Caco-2 (cell line): ENCODE data around the gene ADGRL3. TPM values are rescaled to one million over a fixed set of nuclear protein-coding genes. Genes with fewer than 3 reads are reported as not detected.

Experiments used
- BruUV-seq: library from RNA; stranded (reverse); fragments of 400-500 nt; replicated peaks from 2 replicates; lab custom pipeline; 2021; lab: Mats Ljungman, UMichigan
- CTCF ChIA-PET: fragments of 300-600 bp; sonication (Branson Sonifier 250); formaldehyde crosslinking; loops from one replicate; lab custom pipeline; 2022; ENCODE audit warnings: antibody characterized with exemption; lab: Charles Lee
- POLR2A ChIA-PET: fragments of 300-600 bp; sonication (Branson Sonifier 250); formaldehyde crosslinking; loops from one replicate; lab custom pipeline; 2022; ENCODE audit warnings: antibody characterized with exemption; lab: Charles Lee
- DNase-seq, 2 experiments: peaks; one replicate each; pipeline versions ENCODE4 v3.0.0 to v3.0.0-alpha.2; 2020 to 2022
- H3K27me3 ChIP-seq: replicated peaks from 2 replicates; pipeline ENCODE4 v1.6.0; 2011; ENCODE audit warnings: low read length; ENCODE audit not compliant: control insufficient read depth, insufficient read depth
- H3K36me3 ChIP-seq: 2 replicates; pipeline ENCODE4 v1.5.1; 2011; ENCODE audit warnings: low read length; ENCODE audit not compliant: control insufficient read depth, insufficient read depth
- H3K4me1 ChIP-seq: fragments of 250-450 bp; sonication (Bioruptor Pico); 2 replicates; pipeline ENCODE4 v1.5.1; 2020; ENCODE audit warnings: mild to moderate bottlenecking
- H3K4me3 ChIP-seq: 2 replicates; pipeline ENCODE4 v1.5.1; 2011; ENCODE audit warnings: low read depth, mild to moderate bottlenecking, control low read depth, low read length
- H3K9me3 ChIP-seq: fragments of 250-450 bp; sonication (Bioruptor Pico); 2 replicates; pipeline ENCODE4 v1.5.1; 2020; ENCODE audit warnings: mild to moderate bottlenecking, moderate library complexity
- H3K27ac Mint-ChIP-seq: one replicate; pipeline ENCODE4 v1.8.0; 2022; ENCODE audit warnings: mixed read lengths; ENCODE audit not compliant: unreplicated experiment
- H3K27me3 Mint-ChIP-seq: one replicate; pipeline ENCODE4 v1.8.0; 2022; ENCODE audit warnings: mixed read lengths; ENCODE audit not compliant: insufficient read depth, unreplicated experiment
- H3K36me3 Mint-ChIP-seq: one replicate; pipeline ENCODE4 v1.8.0; 2022; ENCODE audit warnings: mild to moderate bottlenecking, mixed read lengths; ENCODE audit not compliant: insufficient read depth, unreplicated experiment
- H3K4me1 Mint-ChIP-seq: one replicate; pipeline ENCODE4 v1.8.0; 2022; ENCODE audit warnings: low read depth, mixed read lengths; ENCODE audit not compliant: unreplicated experiment
- H3K4me3 Mint-ChIP-seq: one replicate; pipeline ENCODE4 v1.8.0; 2022; ENCODE audit warnings: mild to moderate bottlenecking, moderate library complexity, mixed read lengths; ENCODE audit not compliant: unreplicated experiment
- H3K9me3 Mint-ChIP-seq: one replicate; pipeline ENCODE4 v1.8.0; 2022; ENCODE audit warnings: mixed read lengths; ENCODE audit not compliant: unreplicated experiment
- CTCF ChIP-seq, 2 experiments: fragments of 200-600 bp in 1 of 2; IDR thresholded peaks; 1 replicate in 1 of 2; 2 replicates in 1 of 2; pipeline versions ENCODE4 v1.5.1 to v1.8.0; 2011 to 2022; ENCODE audit warnings: antibody characterized with exemption in 1 of 2, control low read depth in 1 of 2, inconsistent platforms in 1 of 2, low read depth in 1 of 2, low read length in 1 of 2, mild to moderate bottlenecking in 1 of 2, moderate library complexity in 1 of 2; ENCODE audit not compliant: insufficient read depth in 1 of 2, severe bottlenecking in 1 of 2, unreplicated experiment in 1 of 2
- intact Hi-C: fragments of 100-400 bp; cut with micrococcal nuclease; formaldehyde crosslinking; loops from one replicate; pipeline ENCODE4 v1.10.0; 2022; ENCODE audit not compliant: unreplicated experiment
- total RNA-seq: library from RNA; stranded (reverse); gene quantifications from 2 replicates; pipeline ENCODE4 v1.2.3, GENCODE V29; 2022

Gene ADGRL3
- total RNA-seq, 1 experiment from 2014 or later, result 1.5 TPM

- Histone ChIP-seq H3K4me1 (peaks cover 34% of the 10 kb centered on the region), H3K9me3 (no peaks in the 10 kb centered on the region), H3K4me3 (no peak overlapping the region), H3K36me3 (no peaks in the 10 kb centered on the region), H3K27me3 (no peaks in the 10 kb centered on the region)
- H3K4me1 Mint-ChIP-seq, result peaks cover 23% of the 10 kb centered on the region
- no peaks in the 10 kb centered on the region for H3K36me3 Mint-ChIP-seq
- no peak overlapping the region for H3K4me3 Mint-ChIP-seq
- CTCF ChIA-PET, result no interaction called here
- intact Hi-C loops, result no loop called here
- H3K9me3 Mint-ChIP-seq, result peaks cover 8% of the 10 kb centered on the region
- no peak for DNase-seq
- no TSS peak for BruUV-seq
- no peak overlapping the region for H3K27ac Mint-ChIP-seq
- no peak for TF ChIP-seq CTCF (IDR thresholded peaks at IDR 0.05; ENCODE audit: insufficient read depth in 1 of 2, low read depth in 1 of 2, low read length in 1 of 2, severe bottlenecking in 1 of 2, unreplicated experiment in 1 of 2)
- H3K27me3 Mint-ChIP-seq, result no peaks in the 10 kb centered on the region
- POLR2A ChIA-PET, result no interaction called here
Observed at GRCh38 chr4:61446941-61447340, 246.8 kb downstream of the ADGRL3 start.

GRCh38 chr4:61447918-61448317, 247.8 kb downstream of the ADGRL3 start:
- peaks cover 23% of the 10 kb centered on the region for H3K4me1 Mint-ChIP-seq
- no peak overlapping the region for H3K4me3 Mint-ChIP-seq
- H3K36me3 Mint-ChIP-seq, result no peaks in the 10 kb centered on the region
- H3K9me3 ChIP-seq, result no peaks in the 10 kb centered on the region
- TF ChIP-seq CTCF (IDR thresholded peaks at IDR 0.05; ENCODE audit: insufficient read depth in 1 of 2, low read depth in 1 of 2, low read length in 1 of 2, severe bottlenecking in 1 of 2, unreplicated experiment in 1 of 2), result no peak
- DNase-seq, result no peak
- no peaks in the 10 kb centered on the region for H3K27me3 Mint-ChIP-seq
- intact Hi-C loops, result no loop called here
- H3K27ac Mint-ChIP-seq, result no peak overlapping the region
- POLR2A ChIA-PET, result no interaction called here
- peaks cover 33% of the 10 kb centered on the region for H3K4me1 ChIP-seq
- CTCF ChIA-PET, result no interaction called here
- H3K36me3 ChIP-seq, result no peaks in the 10 kb centered on the region
- H3K27me3 ChIP-seq, result no peaks in the 10 kb centered on the region
- H3K9me3 Mint-ChIP-seq, result no peaks in the 10 kb centered on the region
- H3K4me3 ChIP-seq, result no peak overlapping the region
- BruUV-seq, result no TSS peak

DNA sequence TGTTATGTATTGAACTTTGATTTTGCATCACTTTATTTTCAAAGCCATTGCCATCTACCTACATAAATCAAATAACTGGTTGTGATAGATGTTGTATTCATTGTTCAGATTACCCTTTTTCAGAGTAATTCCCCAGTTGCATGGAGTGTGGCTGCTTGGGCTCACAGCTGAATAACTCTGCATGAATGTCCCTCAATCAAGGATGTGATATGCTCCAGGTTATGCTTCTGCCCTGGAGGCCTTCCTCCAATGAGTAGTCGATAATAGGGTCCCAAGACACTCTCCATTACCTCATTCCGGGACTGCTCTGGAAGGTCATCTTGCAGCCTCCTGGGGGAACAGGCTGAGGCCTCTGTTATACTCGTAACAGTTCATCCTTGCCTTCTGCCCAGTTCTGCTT, 251.8 kb downstream of the ADGRL3 start:
- ChIA-PET CTCF (no interaction called here), POLR2A (no interaction called here)
- Mint-ChIP-seq H3K9me3 (no peaks in the 10 kb centered on the region), H3K36me3 (no peaks in the 10 kb centered on the region), H3K4me3 (no peak overlapping the region), H3K4me1 (no peaks in the 10 kb centered on the region), H3K27ac (no peak overlapping the region), H3K27me3 (no peaks in the 10 kb centered on the region)
- DNase-seq, result no peak
- no peaks in the 10 kb centered on the region for H3K9me3 ChIP-seq
- BruUV-seq, result no TSS peak
- H3K36me3 ChIP-seq, result no peaks in the 10 kb centered on the region
- H3K4me3 ChIP-seq, result no peak overlapping the region
- TF ChIP-seq CTCF (IDR thresholded peaks at IDR 0.05; ENCODE audit: insufficient read depth in 1 of 2, low read depth in 1 of 2, low read length in 1 of 2, severe bottlenecking in 1 of 2, unreplicated experiment in 1 of 2), result no peak
- H3K4me1 ChIP-seq, result peaks cover 6% of the 10 kb centered on the region; the same call in 1 of the 2 replicates
- no peaks in the 10 kb centered on the region for H3K27me3 ChIP-seq
- intact Hi-C loops, result no loop called here
